Astrocyte (in vitro differentiated cells and primary cell): ENCODE data around the gene AAGAB. TPM values are rescaled to one million over a fixed set of nuclear protein-coding genes. Genes with fewer than 3 reads are reported as not detected.

ENCODE experiments used
- DNase-seq: peaks from one replicate; pipeline ENCODE4 v3.0.0-alpha.2; 2010; ENCODE audit warnings: low read depth
- FAIRE-seq: peaks from 2 replicates; lab custom pipeline; 2011; peaks lifted over from hg19 to GRCh38; lab: Jason Lieb, UNC
- H2AFZ ChIP-seq: 2 replicates; pipeline ENCODE4 v1.6.0; 2012; ENCODE audit warnings: low read depth, low read length, inconsistent platforms
- H3K27ac ChIP-seq: 2 replicates; pipeline ENCODE4 v1.5.1; 2011; ENCODE audit warnings: low read depth, low read length, inconsistent platforms
- H3K27me3 ChIP-seq: 2 replicates; pipeline ENCODE4 v1.6.0; 2011; ENCODE audit warnings: low read length, inconsistent platforms; ENCODE audit not compliant: insufficient read depth
- H3K36me3 ChIP-seq: 2 replicates; pipeline ENCODE4 v1.5.1; 2011; ENCODE audit warnings: low read length, inconsistent platforms; ENCODE audit not compliant: insufficient read depth
- H3K4me1 ChIP-seq: 2 replicates; pipeline ENCODE4 v1.5.1; 2011; ENCODE audit warnings: low read length, inconsistent platforms; ENCODE audit not compliant: insufficient read depth
- H3K4me2 ChIP-seq: 2 replicates; pipeline ENCODE4 v1.6.0; 2012; ENCODE audit warnings: low read length, inconsistent platforms
- H3K4me3 ChIP-seq: 2 replicates; pipeline ENCODE4 v1.5.1; 2011; ENCODE audit warnings: low read depth, mild to moderate bottlenecking, low read length, inconsistent platforms; ENCODE audit not compliant: insufficient read depth
- H3K79me2 ChIP-seq: 2 replicates; pipeline ENCODE4 v1.6.0; 2012; ENCODE audit warnings: mild to moderate bottlenecking, low read length, inconsistent platforms; ENCODE audit not compliant: insufficient read depth
- H3K9ac ChIP-seq: 2 replicates; pipeline ENCODE4 v1.6.0; 2012; ENCODE audit warnings: mild to moderate bottlenecking, low read length, inconsistent platforms
- H3K9me3 ChIP-seq: 2 replicates; pipeline ENCODE4 v1.5.1; 2012; ENCODE audit warnings: low read depth, mild to moderate bottlenecking, low read length, inconsistent platforms; ENCODE audit not compliant: insufficient read depth
- H4K20me1 ChIP-seq: 2 replicates; pipeline ENCODE4 v1.6.0; 2012; ENCODE audit warnings: low read length, inconsistent platforms; ENCODE audit not compliant: insufficient read depth
- H3K27ac Mint-ChIP-seq: one replicate; pipeline ENCODE4 v1.8.0; 2021; ENCODE audit warnings: mild to moderate bottlenecking, mixed read lengths; ENCODE audit not compliant: unreplicated experiment
- H3K27me3 Mint-ChIP-seq: one replicate; pipeline ENCODE4 v1.8.0; 2021; ENCODE audit warnings: low read depth, mixed read lengths; ENCODE audit not compliant: unreplicated experiment
- H3K36me3 Mint-ChIP-seq: one replicate; pipeline ENCODE4 v1.8.0; 2021; ENCODE audit warnings: low read depth, mixed read lengths; ENCODE audit not compliant: unreplicated experiment
- H3K4me1 Mint-ChIP-seq: one replicate; pipeline ENCODE4 v1.8.0; 2021; ENCODE audit warnings: low read depth, mixed read lengths; ENCODE audit not compliant: unreplicated experiment
- H3K4me3 Mint-ChIP-seq: one replicate; pipeline ENCODE4 v1.8.0; 2021; ENCODE audit warnings: mild to moderate bottlenecking, moderate library complexity, mixed read lengths; ENCODE audit not compliant: unreplicated experiment
- H3K9me3 Mint-ChIP-seq: one replicate; pipeline ENCODE4 v1.8.0; 2021; ENCODE audit warnings: mild to moderate bottlenecking, mixed read lengths; ENCODE audit not compliant: unreplicated experiment
- EZH2 ChIP-seq: IDR thresholded peaks from 2 replicates; pipeline ENCODE4 v1.6.1; 2012; ENCODE audit warnings: mild to moderate bottlenecking, low read length, inconsistent platforms; ENCODE audit not compliant: insufficient read depth
- total RNA-seq: library from RNA; stranded (reverse); gene quantifications from 2 replicates; pipeline ENCODE4 v1.2.1, GENCODE V29; 2021
- TF ChIP-seq, protein P1 (sequence below): IDR thresholded peaks from 2 replicates; pipeline ENCODE4 v1.5.1; 2011; ENCODE audit warnings: low read depth, mild to moderate bottlenecking, inconsistent platforms, low read length, moderate library complexity; ENCODE audit not compliant: insufficient read depth

The AAGAB gene
- total RNA-seq, 1 donor from 2014 or later: 52.2 TPM

GRCh38 chr15:67256051-67256450, 1.6 kb upstream of the AAGAB start:
- Mint-ChIP-seq H3K4me1 (peaks cover 5% of the 10 kb centered on the region), H3K36me3 (no peaks in the 10 kb centered on the region), H3K4me3 (peak overlapping the region; percentile 68), H3K27ac (no peak overlapping the region), H3K27me3 (no peaks in the 10 kb centered on the region), H3K9me3 (no peaks in the 10 kb centered on the region)
- no peak overlapping the region for H2AFZ ChIP-seq
- no peaks in the 10 kb centered on the region for H3K27me3 ChIP-seq
- no peaks in the 10 kb centered on the region for H3K36me3 ChIP-seq
- DNase-seq (no peak), FAIRE-seq (no peak)
- H3K79me2 ChIP-seq: peaks cover 33% of the 10 kb centered on the region
- H3K27ac ChIP-seq: no peak overlapping the region
- H3K9ac ChIP-seq: no peak overlapping the region
- H4K20me1 ChIP-seq: peaks cover 10% of the 10 kb centered on the region
- no peak overlapping the region for H3K4me3 ChIP-seq
- no peaks in the 10 kb centered on the region for H3K9me3 ChIP-seq
- no peak overlapping the region for H3K4me2 ChIP-seq
- TF ChIP-seq EZH2: no peak
- TF ChIP-seq, protein P1, sequence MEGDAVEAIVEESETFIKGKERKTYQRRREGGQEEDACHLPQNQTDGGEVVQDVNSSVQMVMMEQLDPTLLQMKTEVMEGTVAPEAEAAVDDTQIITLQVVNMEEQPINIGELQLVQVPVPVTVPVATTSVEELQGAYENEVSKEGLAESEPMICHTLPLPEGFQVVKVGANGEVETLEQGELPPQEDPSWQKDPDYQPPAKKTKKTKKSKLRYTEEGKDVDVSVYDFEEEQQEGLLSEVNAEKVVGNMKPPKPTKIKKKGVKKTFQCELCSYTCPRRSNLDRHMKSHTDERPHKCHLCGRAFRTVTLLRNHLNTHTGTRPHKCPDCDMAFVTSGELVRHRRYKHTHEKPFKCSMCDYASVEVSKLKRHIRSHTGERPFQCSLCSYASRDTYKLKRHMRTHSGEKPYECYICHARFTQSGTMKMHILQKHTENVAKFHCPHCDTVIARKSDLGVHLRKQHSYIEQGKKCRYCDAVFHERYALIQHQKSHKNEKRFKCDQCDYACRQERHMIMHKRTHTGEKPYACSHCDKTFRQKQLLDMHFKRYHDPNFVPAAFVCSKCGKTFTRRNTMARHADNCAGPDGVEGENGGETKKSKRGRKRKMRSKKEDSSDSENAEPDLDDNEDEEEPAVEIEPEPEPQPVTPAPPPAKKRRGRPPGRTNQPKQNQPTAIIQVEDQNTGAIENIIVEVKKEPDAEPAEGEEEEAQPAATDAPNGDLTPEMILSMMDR: no peak
- peaks cover 7% of the 10 kb centered on the region for H3K4me1 ChIP-seq

DNA sequence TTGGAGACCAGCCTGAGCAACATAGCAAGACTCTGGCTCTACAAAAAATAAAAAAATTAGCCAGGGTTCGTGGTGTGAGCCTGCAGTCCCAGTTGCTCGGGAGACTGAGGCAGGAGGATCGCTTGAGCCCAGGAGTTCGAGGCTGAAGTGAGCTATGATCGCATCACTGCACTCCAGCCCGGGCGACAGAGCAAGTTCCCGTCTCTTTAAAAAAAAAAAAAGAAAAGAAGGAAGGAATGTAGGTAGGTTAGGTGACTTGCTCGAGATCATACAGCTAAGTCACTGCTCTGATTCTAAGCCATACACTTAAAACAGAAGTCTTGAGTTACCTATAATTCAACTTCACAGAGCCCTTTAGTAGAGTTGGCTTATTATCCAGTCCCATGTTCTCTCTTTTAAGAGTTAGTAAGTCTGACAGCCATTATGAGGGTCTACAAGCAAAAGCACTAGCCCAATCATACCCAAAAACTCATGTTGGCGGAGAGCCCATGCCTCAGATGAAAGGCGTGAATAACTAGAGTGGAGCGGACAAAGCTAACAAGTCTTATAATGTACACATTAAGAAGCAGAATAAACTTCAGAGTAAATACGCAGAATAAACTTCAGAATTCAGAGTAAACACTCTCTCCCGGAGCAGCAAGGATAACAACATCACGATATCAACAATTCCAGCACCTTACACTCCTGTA, 768 bp downstream of the AAGAB start:
- no peaks in the 10 kb centered on the region for H3K36me3 ChIP-seq
- peak overlapping the region; percentile 100 for H3K27ac Mint-ChIP-seq
- peak; percentile 30 for DNase-seq
- H3K36me3 Mint-ChIP-seq: no peaks in the 10 kb centered on the region
- no peaks in the 10 kb centered on the region for H3K9me3 Mint-ChIP-seq
- H3K4me1 ChIP-seq: peaks cover 7% of the 10 kb centered on the region
- FAIRE-seq: no peak
- H3K4me2 ChIP-seq: peak overlapping the region; percentile 91
- peaks cover 55% of the 10 kb centered on the region for H3K79me2 ChIP-seq
- H3K27me3 ChIP-seq: no peaks in the 10 kb centered on the region
- H3K4me3 Mint-ChIP-seq: peak overlapping the region; percentile 100
- peak overlapping the region; percentile 99 for H3K9ac ChIP-seq
- H3K27me3 Mint-ChIP-seq: no peaks in the 10 kb centered on the region
- H4K20me1 ChIP-seq: peaks cover 23% of the 10 kb centered on the region
- peak overlapping the region; percentile 98 for H3K27ac ChIP-seq
- peak overlapping the region; percentile 80 for H2AFZ ChIP-seq
- peaks cover 5% of the 10 kb centered on the region for H3K4me1 Mint-ChIP-seq
- no peaks in the 10 kb centered on the region for H3K9me3 ChIP-seq
- TF ChIP-seq, protein P1: no peak
- TF ChIP-seq EZH2: no peak
- H3K4me3 ChIP-seq: peak overlapping the region; percentile 96

- no peaks in the 10 kb centered on the region for H3K36me3 ChIP-seq
- peaks cover 27% of the 10 kb centered on the region for H4K20me1 ChIP-seq
- Mint-ChIP-seq H3K36me3 (no peaks in the 10 kb centered on the region), H3K4me1 (peaks cover 5% of the 10 kb centered on the region), H3K27me3 (no peaks in the 10 kb centered on the region), H3K4me3 (peak overlapping the region; percentile 100), H3K27ac (no peak overlapping the region), H3K9me3 (no peaks in the 10 kb centered on the region)
- no peaks in the 10 kb centered on the region for H3K27me3 ChIP-seq
- H3K9me3 ChIP-seq: no peaks in the 10 kb centered on the region
- H3K4me2 ChIP-seq: peak overlapping the region; percentile 91
- H3K4me1 ChIP-seq: peaks cover 7% of the 10 kb centered on the region
- peak overlapping the region; percentile 99 for H3K9ac ChIP-seq
- H3K79me2 ChIP-seq: peaks cover 61% of the 10 kb centered on the region
- H2AFZ ChIP-seq: no peak overlapping the region
- DNase-seq (no peak), FAIRE-seq (no peak)
- H3K27ac ChIP-seq: peak overlapping the region; percentile 98
- peak overlapping the region; percentile 96 for H3K4me3 ChIP-seq
- TF ChIP-seq, protein P1: no peak
- TF ChIP-seq EZH2: no peak
These were observed 1.4 kb downstream of the AAGAB start for GRCh38 chr15:67253101-67253500.
